Superior temporal gyrus (tissue), 1 donor: ENCODE measurements around the gene NAPA.
A peak's percentile ranks its signal among the peaks of the same experiment; 100 is the strongest.

ENCODE experiments used
- DNase-seq: peaks from one replicate; pipeline ENCODE4 v3.0.0-alpha.2; 2016; ENCODE audit errors: extremely low spot score

Gene NAPA

GRCh38 chr19:47523473-47523872, 8.6 kb upstream of the NAPA start:
- DNase-seq = no peak

- DNase-seq = no peak
Measured at GRCh38 chr19:47521473-47522180, 6.8 kb upstream of the NAPA start.

GRCh38 chr19:47520839-47521238, 6.0 kb upstream of the NAPA start:
- DNase-seq = no peak

- DNase-seq = no peak
Measured at GRCh38 chr19:47520343-47520806, 5.5 kb upstream of the NAPA start.

- no peak for DNase-seq
Measured at GRCh38 chr19:47518854-47519253, 4.0 kb upstream of the NAPA start.

- no peak for DNase-seq
Measured at GRCh38 chr19:47518139-47518538, 3.3 kb upstream of the NAPA start.

- DNase-seq = no peak
Measured at GRCh38 chr19:47514151-47514868, 553 bp downstream of the NAPA start.

- no peak for DNase-seq
Measured at GRCh38 chr19:47512948-47513319, 1.9 kb downstream of the NAPA start.

- DNase-seq = no peak
Measured at GRCh38 chr19:47512183-47512947, 2.5 kb downstream of the NAPA start.

- DNase-seq = no peak
Measured at GRCh38 chr19:47511681-47512080, 3.2 kb downstream of the NAPA start.

- DNase-seq = no peak
Measured at GRCh38 chr19:47511128-47511517, 3.7 kb downstream of the NAPA start.

GRCh38 chr19:47510516-47511127, 4.2 kb downstream of the NAPA start:
- no peak for DNase-seq

- no peak for DNase-seq
Measured at GRCh38 chr19:47509973-47510372, 4.9 kb downstream of the NAPA start.

GRCh38 chr19:47509170-47509847, 5.6 kb downstream of the NAPA start:
- no peak for DNase-seq

GRCh38 chr19:47508721-47509120, 6.1 kb downstream of the NAPA start:
- no peak for DNase-seq

GRCh38 chr19:47507924-47508553, 6.8 kb downstream of the NAPA start:
- peak; percentile 29 for DNase-seq

- no peak for DNase-seq
Measured at GRCh38 chr19:47507012-47507411, 7.9 kb downstream of the NAPA start.

- DNase-seq = no peak
Measured at GRCh38 chr19:47506459-47506858, 8.4 kb downstream of the NAPA start.

- no peak for DNase-seq
Measured at GRCh38 chr19:47505506-47505905, 9.4 kb downstream of the NAPA start.

- no peak for DNase-seq
Measured at GRCh38 chr19:47503826-47504150, 11.1 kb downstream of the NAPA start.

- no peak for DNase-seq
Measured at GRCh38 chr19:47503130-47503825, 11.6 kb downstream of the NAPA start.
